Mammary epithelial cell (primary cell): ENCODE measurements around the gene ZBTB21.

Experiments
- EZH2 ChIP-seq: IDR thresholded peaks from 2 replicates; pipeline ENCODE4 v1.6.1; 2012; ENCODE audit warnings: low read length, inconsistent platforms, borderline replicate concordance
- TF ChIP-seq, protein P1 (sequence below), 2 donors: IDR thresholded peaks in 1 of 2; conservative IDR thresholded peaks in 1 of 2; 2 replicates each; pipeline ENCODE4 v1.5.1; 2011 to 2012; ENCODE audit warnings: inconsistent platforms in 2 of 2, low read length in 2 of 2, mild to moderate bottlenecking in 2 of 2, control low read depth in 1 of 2, low read depth in 1 of 2; ENCODE audit not compliant: insufficient read depth in 1 of 2; ENCODE audit errors: extremely low read depth in 1 of 2

DNA sequence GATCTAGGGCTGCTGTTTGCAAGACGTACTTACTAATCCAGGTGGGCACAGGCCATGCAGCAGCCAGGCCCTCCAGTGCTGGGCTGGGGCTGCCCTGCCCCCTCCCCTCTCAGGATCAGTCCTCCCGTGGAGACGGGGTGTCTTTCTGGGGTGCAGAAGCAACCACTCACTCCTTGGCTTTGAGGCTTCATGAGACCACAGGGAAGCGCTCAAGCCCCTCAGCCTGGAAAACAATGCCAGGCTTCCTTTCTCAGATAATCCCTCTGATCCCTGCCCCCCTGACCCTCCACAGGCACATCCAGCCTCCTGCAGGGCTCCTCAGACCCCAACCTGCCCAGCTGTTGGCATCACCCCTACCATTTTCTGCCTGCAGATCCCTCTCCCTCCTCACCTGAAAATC lies 42.5 kb downstream of the ZBTB21 start:
- TF ChIP-seq EZH2, result no peak
- TF ChIP-seq, protein P1, sequence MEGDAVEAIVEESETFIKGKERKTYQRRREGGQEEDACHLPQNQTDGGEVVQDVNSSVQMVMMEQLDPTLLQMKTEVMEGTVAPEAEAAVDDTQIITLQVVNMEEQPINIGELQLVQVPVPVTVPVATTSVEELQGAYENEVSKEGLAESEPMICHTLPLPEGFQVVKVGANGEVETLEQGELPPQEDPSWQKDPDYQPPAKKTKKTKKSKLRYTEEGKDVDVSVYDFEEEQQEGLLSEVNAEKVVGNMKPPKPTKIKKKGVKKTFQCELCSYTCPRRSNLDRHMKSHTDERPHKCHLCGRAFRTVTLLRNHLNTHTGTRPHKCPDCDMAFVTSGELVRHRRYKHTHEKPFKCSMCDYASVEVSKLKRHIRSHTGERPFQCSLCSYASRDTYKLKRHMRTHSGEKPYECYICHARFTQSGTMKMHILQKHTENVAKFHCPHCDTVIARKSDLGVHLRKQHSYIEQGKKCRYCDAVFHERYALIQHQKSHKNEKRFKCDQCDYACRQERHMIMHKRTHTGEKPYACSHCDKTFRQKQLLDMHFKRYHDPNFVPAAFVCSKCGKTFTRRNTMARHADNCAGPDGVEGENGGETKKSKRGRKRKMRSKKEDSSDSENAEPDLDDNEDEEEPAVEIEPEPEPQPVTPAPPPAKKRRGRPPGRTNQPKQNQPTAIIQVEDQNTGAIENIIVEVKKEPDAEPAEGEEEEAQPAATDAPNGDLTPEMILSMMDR (conservative IDR thresholded peaks at IDR 0.05 in 1 of 2, IDR thresholded peaks at IDR 0.05 in 1 of 2; ENCODE audit: extremely low read depth in 1 of 2, insufficient read depth in 1 of 2, low read depth in 1 of 2, low read length in 2 of 2), result no peak
